AG09309 (cell line): ENCODE data around the gene SLC49A4.

Experiments
- DNase-seq: peaks from one replicate; pipeline ENCODE4 v3.0.0-alpha.2; 2010; ENCODE audit warnings: low read depth
- H3K4me3 ChIP-seq: 2 replicates; pipeline ENCODE4 v1.5.1; 2011; ENCODE audit warnings: mild to moderate bottlenecking, low read depth, low read length, moderate library complexity; ENCODE audit not compliant: control insufficient read depth
- TF ChIP-seq, protein P1 (sequence below): IDR thresholded peaks from 2 replicates; pipeline ENCODE4 v1.5.1; 2011; ENCODE audit warnings: mild to moderate bottlenecking, low read depth, low read length, inconsistent platforms; ENCODE audit not compliant: insufficient read depth, control insufficient read depth; ENCODE audit errors: missing control alignments

The SLC49A4 gene

DNA sequence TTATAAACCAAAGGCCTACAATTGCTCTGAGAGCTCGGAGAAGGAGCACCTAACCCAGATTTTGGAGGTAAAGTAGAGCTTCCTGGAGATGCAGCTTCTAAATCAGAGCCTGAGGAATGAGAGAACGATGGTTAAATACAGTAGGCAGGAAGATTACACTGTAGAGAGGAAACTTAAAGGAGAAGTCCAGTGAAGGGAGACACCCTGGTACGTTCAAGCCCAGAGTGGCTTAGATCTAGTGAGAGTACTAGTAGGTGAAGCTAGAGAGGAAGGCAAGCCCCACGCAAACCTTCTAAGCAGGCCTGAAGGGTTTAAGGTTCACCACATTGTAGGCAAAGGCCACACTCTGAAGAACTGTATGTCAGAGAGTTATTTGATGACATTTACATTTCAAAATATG is 33.4 kb downstream of the SLC49A4 start:
- no peak for DNase-seq
- no peak overlapping the region for H3K4me3 ChIP-seq
- TF ChIP-seq, protein P1, sequence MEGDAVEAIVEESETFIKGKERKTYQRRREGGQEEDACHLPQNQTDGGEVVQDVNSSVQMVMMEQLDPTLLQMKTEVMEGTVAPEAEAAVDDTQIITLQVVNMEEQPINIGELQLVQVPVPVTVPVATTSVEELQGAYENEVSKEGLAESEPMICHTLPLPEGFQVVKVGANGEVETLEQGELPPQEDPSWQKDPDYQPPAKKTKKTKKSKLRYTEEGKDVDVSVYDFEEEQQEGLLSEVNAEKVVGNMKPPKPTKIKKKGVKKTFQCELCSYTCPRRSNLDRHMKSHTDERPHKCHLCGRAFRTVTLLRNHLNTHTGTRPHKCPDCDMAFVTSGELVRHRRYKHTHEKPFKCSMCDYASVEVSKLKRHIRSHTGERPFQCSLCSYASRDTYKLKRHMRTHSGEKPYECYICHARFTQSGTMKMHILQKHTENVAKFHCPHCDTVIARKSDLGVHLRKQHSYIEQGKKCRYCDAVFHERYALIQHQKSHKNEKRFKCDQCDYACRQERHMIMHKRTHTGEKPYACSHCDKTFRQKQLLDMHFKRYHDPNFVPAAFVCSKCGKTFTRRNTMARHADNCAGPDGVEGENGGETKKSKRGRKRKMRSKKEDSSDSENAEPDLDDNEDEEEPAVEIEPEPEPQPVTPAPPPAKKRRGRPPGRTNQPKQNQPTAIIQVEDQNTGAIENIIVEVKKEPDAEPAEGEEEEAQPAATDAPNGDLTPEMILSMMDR = no peak

- TF ChIP-seq, protein P1 = no peak
- DNase-seq = no peak
- no peak overlapping the region for H3K4me3 ChIP-seq
Observed at GRCh38 chr3:122835590-122835989, 40.7 kb downstream of the SLC49A4 start.

GRCh38 chr3:122843604-122844003 is 48.7 kb downstream of the SLC49A4 start:
- DNase-seq = no peak
- no peak overlapping the region for H3K4me3 ChIP-seq
- TF ChIP-seq, protein P1 = no peak

DNA sequence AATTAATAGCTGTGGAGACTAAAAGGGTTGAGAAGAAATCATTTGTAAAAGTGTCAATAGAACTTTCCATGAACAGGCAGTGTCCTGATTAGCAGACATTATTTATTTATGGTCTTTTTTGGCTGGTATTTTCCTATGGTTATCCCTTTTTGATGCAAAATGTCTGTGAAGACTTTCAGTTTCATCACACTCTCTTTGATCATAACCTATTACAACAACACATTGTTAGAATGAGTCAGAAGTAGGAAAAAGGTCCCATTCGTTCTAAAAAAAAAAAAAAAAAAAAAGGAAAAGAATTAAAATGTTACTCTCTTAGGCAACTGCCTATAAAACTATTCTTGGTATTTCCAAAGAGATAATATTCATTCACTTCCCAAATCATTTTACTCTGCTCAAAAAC is 62.1 kb downstream of the SLC49A4 start:
- peak; percentile 31 for DNase-seq
- H3K4me3 ChIP-seq = no peak overlapping the region
- TF ChIP-seq, protein P1 = no peak

DNA sequence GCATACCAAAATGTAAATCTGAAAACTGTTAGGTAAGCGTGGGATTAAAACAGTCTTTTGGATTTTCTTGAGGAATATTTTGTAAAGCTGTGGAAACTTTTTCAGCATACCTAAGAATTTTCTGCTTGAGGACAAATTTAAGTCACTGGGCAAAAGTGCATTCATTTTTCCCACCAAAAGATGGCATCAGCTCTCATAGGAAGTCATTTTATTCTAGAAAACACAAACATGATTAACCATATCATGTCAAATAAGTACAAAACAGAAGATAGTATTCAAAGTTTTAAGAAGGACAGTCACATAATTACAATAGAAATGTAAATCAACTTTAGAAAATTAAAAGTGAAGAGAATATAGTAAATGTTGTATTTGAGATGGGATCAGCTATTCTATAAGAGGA is 63.5 kb downstream of the SLC49A4 start:
- DNase-seq = no peak
- TF ChIP-seq, protein P1 = peak; percentile 31
- no peak overlapping the region for H3K4me3 ChIP-seq

DNA sequence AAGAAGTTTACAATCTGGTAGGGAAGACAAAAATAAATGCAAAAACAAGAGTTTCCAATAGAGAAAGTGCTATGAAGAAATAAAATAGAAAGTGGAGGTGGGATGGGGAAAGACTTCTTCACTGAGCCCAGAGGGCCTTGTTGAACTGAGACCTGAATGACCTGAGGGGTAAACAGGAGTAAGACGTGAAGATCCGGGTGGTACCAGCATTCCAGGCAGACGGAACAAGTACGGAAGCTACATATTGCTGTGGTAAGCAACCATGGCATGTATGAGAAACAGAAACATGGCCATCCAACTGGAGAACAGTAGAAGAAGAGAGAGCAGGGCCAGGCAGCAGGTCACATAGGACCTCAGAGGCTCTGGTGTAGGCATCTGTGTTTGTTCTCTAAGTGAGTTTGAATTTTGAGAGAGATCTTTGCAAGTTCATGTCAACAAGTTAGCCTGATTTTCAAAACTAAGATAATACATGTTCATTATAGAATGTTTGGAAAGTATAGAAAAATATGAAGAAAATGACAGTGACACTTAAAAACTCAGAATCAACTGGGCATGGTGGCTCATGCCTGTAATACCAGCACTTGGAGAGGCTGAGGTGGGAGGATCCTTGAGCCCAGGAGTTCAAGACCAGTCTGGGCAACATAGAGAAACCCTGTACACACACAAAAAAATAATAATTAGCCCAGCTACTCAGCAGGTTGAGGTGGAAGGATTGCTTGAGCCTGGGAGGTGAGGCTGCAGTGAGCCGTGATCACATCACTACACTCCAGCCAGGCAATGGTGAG is 64.3 kb downstream of the SLC49A4 start:
- TF ChIP-seq, protein P1 = no peak
- H3K4me3 ChIP-seq = no peak overlapping the region
- DNase-seq = no peak
